ENCODE measurements around the gene PNO1. TPM values are rescaled to one million over a fixed set of nuclear protein-coding genes. Genes with fewer than 3 reads are reported as not detected.

PNO1 gene
- total and polyA plus RNA-seq, 9 donors, result 6.1 to 26.4 (median 12.7) TPM

GRCh38 chr2:68203587-68203986 lies 45.9 kb downstream of the PNO1 start:
- H3K4me1 ChIP-seq (ENCODE audit: insufficient read depth), result peaks cover 3% of the 10 kb centered on the region
- DNase-seq, result no peak
- H3K9me3 ChIP-seq, result no peaks in the 10 kb centered on the region
- H3K36me3 ChIP-seq, result no peaks in the 10 kb centered on the region
- TF ChIP-seq POLR2A (IDR thresholded peaks at IDR 0.05), result no peak
- no peak for TF ChIP-seq EP300 (IDR thresholded peaks at IDR 0.05)
- no peak for TF ChIP-seq CTCF (IDR thresholded peaks at IDR 0.05)
- 13 to 26% (median 19%) methylated on average over 3 of the region's 3 CpGs for WGBS, 3 donors
- H3K27me3 ChIP-seq, result no peaks in the 10 kb centered on the region
- intact Hi-C loops (cut with DNase I), result no loop called here
- H3K27ac ChIP-seq, result no peak overlapping the region
- no peak overlapping the region for H3K4me3 ChIP-seq

DNA sequence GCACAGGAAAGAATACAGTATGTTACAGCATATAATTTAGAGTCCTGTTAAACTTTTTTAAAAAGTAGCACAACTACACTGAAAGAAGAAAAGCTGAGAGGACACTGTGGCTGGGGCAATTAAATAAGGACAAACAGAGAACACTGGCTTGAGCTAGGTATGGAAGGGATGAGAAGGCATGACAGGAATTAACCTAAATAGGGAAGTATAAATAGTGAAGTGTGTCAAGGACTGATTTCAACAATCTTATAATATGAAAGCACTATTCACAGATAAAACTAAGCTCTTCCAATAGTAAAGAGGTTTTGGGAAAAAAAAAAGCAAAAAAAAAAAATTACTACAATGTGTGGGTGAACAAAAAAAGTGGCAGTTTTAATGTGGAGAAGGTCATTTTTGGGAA lies 49.1 kb downstream of the PNO1 start:
- TF ChIP-seq CTCF (IDR thresholded peaks at IDR 0.05) (no peak), EP300 (IDR thresholded peaks at IDR 0.05) (no peak), POLR2A (IDR thresholded peaks at IDR 0.05) (no peak)
- Histone ChIP-seq H3K36me3 (no peaks in the 10 kb centered on the region), H3K27ac (no peak overlapping the region), H3K4me3 (no peak overlapping the region), H3K9me3 (no peaks in the 10 kb centered on the region), H3K4me1 (ENCODE audit: insufficient read depth) (peaks cover 5% of the 10 kb centered on the region), H3K27me3 (no peaks in the 10 kb centered on the region)
- intact Hi-C loops (cut with DNase I), result no loop called here
- DNase-seq, result no peak

DNA sequence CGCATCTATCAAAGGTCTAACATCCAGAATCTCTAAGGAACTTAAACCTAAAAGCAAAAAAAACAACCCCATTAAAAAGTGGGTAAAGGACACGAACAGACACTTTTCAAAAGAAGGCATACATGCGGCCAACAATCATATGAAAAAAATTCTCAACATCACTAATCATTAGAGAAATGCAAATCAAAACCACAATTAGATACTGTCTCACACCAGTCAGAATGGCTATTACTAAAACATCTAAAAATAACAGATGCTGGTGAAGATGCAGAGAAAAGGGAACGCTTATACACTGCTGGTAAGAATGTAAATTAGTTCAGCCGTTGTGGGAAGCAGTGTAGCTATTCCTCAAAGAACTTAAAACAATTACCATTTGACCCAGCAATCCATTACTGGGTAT lies 56.7 kb downstream of the PNO1 start:
- Histone ChIP-seq H3K9me3 (no peaks in the 10 kb centered on the region), H3K36me3 (no peaks in the 10 kb centered on the region), H3K4me1 (ENCODE audit: insufficient read depth) (peaks cover 3% of the 10 kb centered on the region), H3K4me3 (no peak overlapping the region), H3K27ac (no peak overlapping the region), H3K27me3 (no peaks in the 10 kb centered on the region)
- intact Hi-C loops (cut with DNase I), result no loop called here
- no peak for DNase-seq
- WGBS, 3 donors, result 82 to 92% (median 91%) methylated on average over 5 of the region's 5 CpGs
- TF ChIP-seq EP300 (IDR thresholded peaks at IDR 0.05), result no peak
- no peak for TF ChIP-seq CTCF (IDR thresholded peaks at IDR 0.05)
- no peak for TF ChIP-seq POLR2A (IDR thresholded peaks at IDR 0.05)

DNA sequence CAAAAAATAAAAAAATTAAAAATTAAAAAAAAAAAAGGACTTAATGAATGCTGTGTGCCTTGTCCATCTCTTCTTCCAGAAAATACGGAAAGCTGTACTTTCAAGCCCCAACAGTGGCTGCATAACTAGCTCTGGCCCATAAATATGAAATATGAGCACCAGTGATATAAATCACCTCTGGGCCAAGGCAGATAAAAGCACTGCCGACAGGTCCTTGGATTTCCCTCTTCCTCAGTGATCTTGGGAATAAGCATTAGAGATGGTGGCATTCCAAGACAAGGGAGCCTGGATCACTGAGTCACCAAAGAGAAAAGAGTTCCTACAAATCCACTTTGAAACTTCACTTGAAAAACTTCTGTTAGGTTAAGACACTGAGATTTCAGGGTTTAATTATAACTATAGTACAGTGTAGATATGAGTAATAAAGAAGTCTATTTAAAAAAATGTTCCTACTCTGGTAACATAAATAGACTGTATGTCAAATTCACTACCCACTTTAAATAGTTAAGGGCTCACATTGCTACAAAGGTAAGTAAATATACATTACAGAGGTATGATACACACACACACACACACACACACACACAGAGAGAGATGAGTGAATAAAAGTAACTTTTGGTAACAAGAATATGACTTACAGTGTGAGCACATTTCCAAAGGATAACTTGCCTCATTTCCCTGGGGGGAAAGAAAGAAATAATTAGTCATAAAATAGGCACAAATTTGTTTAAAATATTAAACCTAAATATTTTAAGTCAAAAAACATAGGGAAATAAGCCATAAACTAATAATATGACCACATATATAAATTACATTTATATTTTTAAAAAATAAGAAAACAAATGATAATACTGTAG lies 59.0 kb downstream of the PNO1 start:
- H3K27ac ChIP-seq, result no peak overlapping the region
- no peaks in the 10 kb centered on the region for H3K9me3 ChIP-seq
- H3K27me3 ChIP-seq, result no peaks in the 10 kb centered on the region
- TF ChIP-seq POLR2A (IDR thresholded peaks at IDR 0.05) (no peak), CTCF (IDR thresholded peaks at IDR 0.05) (no peak), EP300 (IDR thresholded peaks at IDR 0.05) (no peak)
- no peak overlapping the region for H3K4me3 ChIP-seq
- H3K36me3 ChIP-seq, result no peaks in the 10 kb centered on the region
- no peak for DNase-seq
- peaks cover 1% of the 10 kb centered on the region for H3K4me1 ChIP-seq (ENCODE audit: insufficient read depth)
- intact Hi-C loops (cut with DNase I), result no loop called here
- 37 to 50% (median 40%) methylated on average over 2 of the region's 2 CpGs for WGBS, 3 donors

Data from ovary (tissue), 9 donors.